ENCODE measurements around the gene GLO1. TPM values are rescaled to one million over a fixed set of nuclear protein-coding genes. Genes with fewer than 3 reads are reported as not detected.
A peak's percentile ranks its signal among the peaks of the same experiment; 100 is the strongest.

Gene GLO1
- total RNA-seq (ENCODE audit: unreplicated experiment) = 51.6 TPM
- long read RNA-seq, transcript GLO1-201 (6 exons, 2,012 nt) = major isoform, 45 of 50 reads
- long read RNA-seq, partial matches to known transcripts = 2 of 50 reads
- long read RNA-seq, other reads (novel, unspliced or antisense) = 3 of 50 reads

- DNase-seq = peak; percentile 96
- H3K9me3 Mint-ChIP-seq (ENCODE audit: unreplicated experiment) = peaks cover 6% of the 10 kb centered on the region
- peak within 1 kb of the TSS; percentile 65 for H3K27ac Mint-ChIP-seq (ENCODE audit: unreplicated experiment)
- no peak for TF ChIP-seq CTCF (IDR thresholded peaks at IDR 0.05; ENCODE audit: partially characterized antibody, unreplicated experiment)
- peak within 1 kb of the TSS; percentile 95 for H3K4me3 Mint-ChIP-seq (ENCODE audit: unreplicated experiment)
- peaks cover 9% of the 10 kb centered on the region for H3K36me3 Mint-ChIP-seq (ENCODE audit: unreplicated experiment)
- no peaks in the 10 kb centered on the region for H3K27me3 Mint-ChIP-seq (ENCODE audit: unreplicated experiment)
- H3K4me1 Mint-ChIP-seq (ENCODE audit: low read depth, unreplicated experiment) = peaks cover 4% of the 10 kb centered on the region
These were observed at the start of gene GLO1 for GRCh38 chr6:38702558-38703397. Gene GLO1, minus strand, starts transcription at chr6:38703145. Its CDS starts 91 bp downstream, at chr6:38703054.

- H3K36me3 Mint-ChIP-seq (ENCODE audit: unreplicated experiment) = no peaks in the 10 kb centered on the region
- H3K4me3 Mint-ChIP-seq (ENCODE audit: unreplicated experiment) = no peak overlapping the region
- DNase-seq = no peak
- H3K27ac Mint-ChIP-seq (ENCODE audit: unreplicated experiment) = no peak overlapping the region
- no peaks in the 10 kb centered on the region for H3K9me3 Mint-ChIP-seq (ENCODE audit: unreplicated experiment)
- TF ChIP-seq CTCF (IDR thresholded peaks at IDR 0.05; ENCODE audit: partially characterized antibody, unreplicated experiment) = no peak
- H3K4me1 Mint-ChIP-seq (ENCODE audit: low read depth, unreplicated experiment) = no peaks in the 10 kb centered on the region
- no peaks in the 10 kb centered on the region for H3K27me3 Mint-ChIP-seq (ENCODE audit: unreplicated experiment)
These were observed 48.1 kb upstream of the GLO1 start for GRCh38 chr6:38750968-38751615.

GRCh38 chr6:38749473-38749872, 46.5 kb upstream of the GLO1 start:
- Mint-ChIP-seq H3K9me3 (ENCODE audit: unreplicated experiment) (no peaks in the 10 kb centered on the region), H3K4me1 (ENCODE audit: low read depth, unreplicated experiment) (no peaks in the 10 kb centered on the region), H3K36me3 (ENCODE audit: unreplicated experiment) (no peaks in the 10 kb centered on the region), H3K27me3 (ENCODE audit: unreplicated experiment) (no peaks in the 10 kb centered on the region), H3K27ac (ENCODE audit: unreplicated experiment) (no peak overlapping the region), H3K4me3 (ENCODE audit: unreplicated experiment) (no peak overlapping the region)
- DNase-seq = no peak
- no peak for TF ChIP-seq CTCF (IDR thresholded peaks at IDR 0.05; ENCODE audit: partially characterized antibody, unreplicated experiment)

DNA sequence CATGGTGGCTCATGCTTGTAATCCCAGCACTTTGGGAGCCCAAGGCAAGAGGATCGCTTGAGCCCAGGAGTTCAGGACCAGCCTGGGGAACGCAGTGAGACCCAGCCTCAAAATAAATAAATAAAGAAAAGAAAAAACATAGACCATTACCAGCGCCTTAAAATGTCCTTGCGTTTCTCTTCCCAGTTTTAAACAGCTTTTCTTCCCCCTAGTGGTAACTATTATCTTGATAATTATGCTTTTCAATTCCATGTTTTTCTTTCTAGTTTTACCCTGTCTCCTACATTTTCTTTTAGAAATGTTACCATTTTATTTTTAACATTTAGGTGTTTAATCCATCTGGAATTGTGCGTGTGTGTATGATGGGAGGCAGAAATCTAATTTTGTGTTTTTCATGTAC, 36.6 kb upstream of the GLO1 start:
- no peaks in the 10 kb centered on the region for H3K27me3 Mint-ChIP-seq (ENCODE audit: unreplicated experiment)
- no peaks in the 10 kb centered on the region for H3K9me3 Mint-ChIP-seq (ENCODE audit: unreplicated experiment)
- H3K4me3 Mint-ChIP-seq (ENCODE audit: unreplicated experiment) = no peak overlapping the region
- peaks cover 4% of the 10 kb centered on the region for H3K36me3 Mint-ChIP-seq (ENCODE audit: unreplicated experiment)
- TF ChIP-seq CTCF (IDR thresholded peaks at IDR 0.05; ENCODE audit: partially characterized antibody, unreplicated experiment) = peak; percentile 57
- H3K27ac Mint-ChIP-seq (ENCODE audit: unreplicated experiment) = no peak overlapping the region
- no peak for DNase-seq
- no peaks in the 10 kb centered on the region for H3K4me1 Mint-ChIP-seq (ENCODE audit: low read depth, unreplicated experiment)

GRCh38 chr6:38738261-38738660, 35.3 kb upstream of the GLO1 start:
- peaks cover 4% of the 10 kb centered on the region for H3K36me3 Mint-ChIP-seq (ENCODE audit: unreplicated experiment)
- no peak for DNase-seq
- no peak overlapping the region for H3K27ac Mint-ChIP-seq (ENCODE audit: unreplicated experiment)
- no peak overlapping the region for H3K4me3 Mint-ChIP-seq (ENCODE audit: unreplicated experiment)
- no peaks in the 10 kb centered on the region for H3K9me3 Mint-ChIP-seq (ENCODE audit: unreplicated experiment)
- no peak for TF ChIP-seq CTCF (IDR thresholded peaks at IDR 0.05; ENCODE audit: partially characterized antibody, unreplicated experiment)
- no peaks in the 10 kb centered on the region for H3K4me1 Mint-ChIP-seq (ENCODE audit: low read depth, unreplicated experiment)
- no peaks in the 10 kb centered on the region for H3K27me3 Mint-ChIP-seq (ENCODE audit: unreplicated experiment)

Measured in glutamatergic neuron (in vitro differentiated cells).